Brain microvascular endothelial cell (primary cell): Measurements from ENCODE around the gene WNT7A.

Experiments used
- DNase-seq: peaks from one replicate; pipeline ENCODE4 v3.0.0-alpha.2; 2020
- H3K27ac ChIP-seq: fragments of 250-450 bp; sonication (Bioruptor Pico); 2 replicates; pipeline ENCODE4 v1.5.1; 2020; ENCODE audit warnings: mild to moderate bottlenecking, moderate library complexity
- H3K27me3 ChIP-seq: fragments of 250-450 bp; sonication (Bioruptor Pico); replicated peaks from 2 replicates; pipeline ENCODE4 v1.5.1; 2020; ENCODE audit warnings: mild to moderate bottlenecking
- H3K36me3 ChIP-seq: fragments of 250-450 bp; sonication (Bioruptor Pico); replicated peaks from 2 replicates; pipeline ENCODE4 v1.5.1; 2020; ENCODE audit warnings: mild to moderate bottlenecking
- H3K4me3 ChIP-seq: 2 replicates; pipeline ENCODE4 v1.5.1; 2011; ENCODE audit warnings: low read depth, mild to moderate bottlenecking, control low read depth, low read length, moderate library complexity
- in situ Hi-C: cut with HindIII; loops from 2 replicates; pipeline ENCODE4 v1.10.0; 2017; ENCODE audit warnings: low sequenced_read_pairs, low pct_ligation_motif_present
- TF ChIP-seq, protein P1 (sequence below): IDR thresholded peaks from 2 replicates; pipeline ENCODE4 v1.5.1; 2011; ENCODE audit warnings: low read depth, mild to moderate bottlenecking, moderate library complexity, low read length, control low read depth, inconsistent platforms; ENCODE audit errors: missing control alignments

WNT7A gene

DNA sequence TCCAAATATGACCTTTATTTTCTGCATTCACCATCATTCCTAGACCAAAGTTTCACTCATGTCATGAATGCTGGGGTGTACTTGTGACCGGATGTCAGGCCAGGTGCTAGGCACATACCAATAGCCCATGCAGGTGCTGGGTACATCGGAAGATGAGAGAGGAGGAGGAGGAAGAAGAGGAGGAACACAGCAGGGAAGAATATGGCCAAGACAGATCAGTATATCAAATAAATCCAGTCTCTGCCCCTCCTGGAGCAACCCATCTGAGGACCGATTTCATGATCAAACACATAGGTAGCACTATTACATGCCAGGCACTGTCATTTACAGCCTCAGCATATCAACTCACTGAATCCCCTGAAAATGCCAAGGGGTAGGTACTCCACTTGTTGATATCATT, 3.0 kb upstream of the WNT7A start:
- TF ChIP-seq, protein P1, sequence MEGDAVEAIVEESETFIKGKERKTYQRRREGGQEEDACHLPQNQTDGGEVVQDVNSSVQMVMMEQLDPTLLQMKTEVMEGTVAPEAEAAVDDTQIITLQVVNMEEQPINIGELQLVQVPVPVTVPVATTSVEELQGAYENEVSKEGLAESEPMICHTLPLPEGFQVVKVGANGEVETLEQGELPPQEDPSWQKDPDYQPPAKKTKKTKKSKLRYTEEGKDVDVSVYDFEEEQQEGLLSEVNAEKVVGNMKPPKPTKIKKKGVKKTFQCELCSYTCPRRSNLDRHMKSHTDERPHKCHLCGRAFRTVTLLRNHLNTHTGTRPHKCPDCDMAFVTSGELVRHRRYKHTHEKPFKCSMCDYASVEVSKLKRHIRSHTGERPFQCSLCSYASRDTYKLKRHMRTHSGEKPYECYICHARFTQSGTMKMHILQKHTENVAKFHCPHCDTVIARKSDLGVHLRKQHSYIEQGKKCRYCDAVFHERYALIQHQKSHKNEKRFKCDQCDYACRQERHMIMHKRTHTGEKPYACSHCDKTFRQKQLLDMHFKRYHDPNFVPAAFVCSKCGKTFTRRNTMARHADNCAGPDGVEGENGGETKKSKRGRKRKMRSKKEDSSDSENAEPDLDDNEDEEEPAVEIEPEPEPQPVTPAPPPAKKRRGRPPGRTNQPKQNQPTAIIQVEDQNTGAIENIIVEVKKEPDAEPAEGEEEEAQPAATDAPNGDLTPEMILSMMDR: no peak
- Histone ChIP-seq H3K36me3 (no peaks in the 10 kb centered on the region), H3K4me3 (no peak overlapping the region), H3K27ac (no peak overlapping the region), H3K27me3 (peaks cover 34% of the 10 kb centered on the region)
- in situ Hi-C loops: no loop called here
- no peak for DNase-seq

DNA sequence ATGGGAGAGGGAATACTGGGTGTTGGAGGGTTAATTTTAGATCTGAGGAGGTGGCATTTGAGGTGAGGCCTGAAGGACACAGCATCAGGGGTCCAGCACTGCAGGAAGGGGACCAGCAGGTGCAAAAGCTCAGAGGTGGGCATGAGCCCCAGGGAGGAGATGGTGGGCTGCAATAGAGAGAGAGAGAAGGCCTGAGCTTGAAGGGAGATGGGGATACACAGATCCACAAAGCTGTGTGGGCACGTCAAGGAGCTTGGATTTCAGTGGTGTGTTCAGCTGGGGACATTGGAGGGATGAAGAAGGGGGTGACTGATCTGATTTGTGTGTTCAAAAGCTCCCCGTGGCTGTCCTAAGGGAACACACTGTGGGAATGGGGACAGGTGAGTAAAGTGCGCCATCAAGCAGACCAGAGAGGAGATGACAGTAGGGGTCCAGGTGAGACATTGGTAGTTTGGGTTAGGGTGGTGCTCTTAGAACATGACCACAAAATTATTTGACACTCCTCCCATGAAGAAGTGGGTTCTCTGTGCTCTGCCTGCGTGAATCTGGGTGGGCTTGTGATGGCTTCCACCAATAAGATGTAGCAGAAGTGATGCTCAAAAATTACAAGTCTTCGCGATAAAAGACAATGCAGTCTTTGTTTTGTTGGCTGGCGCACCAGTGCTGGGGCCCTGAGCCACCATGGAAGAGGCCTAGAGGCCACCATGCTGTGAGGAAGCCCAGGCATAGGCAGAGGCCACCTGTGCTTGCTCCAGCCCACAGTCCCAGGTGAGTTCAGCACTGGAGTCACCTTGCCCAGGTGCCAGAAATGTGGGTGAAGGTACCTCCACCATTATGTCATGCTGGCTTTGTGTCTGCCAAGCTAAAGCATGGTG, 1.9 kb upstream of the WNT7A start:
- in situ Hi-C loops: no loop called here
- Histone ChIP-seq H3K27me3 (peaks cover 45% of the 10 kb centered on the region), H3K27ac (no peak overlapping the region), H3K4me3 (no peak overlapping the region), H3K36me3 (no peaks in the 10 kb centered on the region)
- TF ChIP-seq, protein P1: no peak
- no peak for DNase-seq

DNA sequence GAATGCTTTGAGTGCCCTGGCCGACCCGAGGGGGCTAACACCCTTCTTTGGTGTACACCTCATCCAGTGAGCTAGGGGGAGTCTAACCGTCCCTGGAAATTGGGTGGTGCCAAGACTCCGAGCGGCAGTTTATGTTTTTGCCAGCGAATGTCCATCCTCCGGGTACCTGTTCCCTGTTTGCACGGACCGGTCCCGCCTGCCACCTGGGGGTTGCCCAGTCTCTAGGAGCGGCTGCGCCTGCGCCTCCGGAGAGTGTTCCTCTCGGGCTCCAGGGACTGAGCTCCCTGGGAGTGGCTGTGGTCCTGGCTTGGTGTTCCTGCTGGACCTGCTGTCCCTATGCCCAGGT, 913 bp upstream of the WNT7A start:
- DNase-seq: no peak
- Histone ChIP-seq H3K27me3 (peaks cover 47% of the 10 kb centered on the region), H3K36me3 (no peaks in the 10 kb centered on the region), H3K4me3 (no peak overlapping the region), H3K27ac (no peak overlapping the region)
- in situ Hi-C loops: no loop called here
- TF ChIP-seq, protein P1: no peak

DNA sequence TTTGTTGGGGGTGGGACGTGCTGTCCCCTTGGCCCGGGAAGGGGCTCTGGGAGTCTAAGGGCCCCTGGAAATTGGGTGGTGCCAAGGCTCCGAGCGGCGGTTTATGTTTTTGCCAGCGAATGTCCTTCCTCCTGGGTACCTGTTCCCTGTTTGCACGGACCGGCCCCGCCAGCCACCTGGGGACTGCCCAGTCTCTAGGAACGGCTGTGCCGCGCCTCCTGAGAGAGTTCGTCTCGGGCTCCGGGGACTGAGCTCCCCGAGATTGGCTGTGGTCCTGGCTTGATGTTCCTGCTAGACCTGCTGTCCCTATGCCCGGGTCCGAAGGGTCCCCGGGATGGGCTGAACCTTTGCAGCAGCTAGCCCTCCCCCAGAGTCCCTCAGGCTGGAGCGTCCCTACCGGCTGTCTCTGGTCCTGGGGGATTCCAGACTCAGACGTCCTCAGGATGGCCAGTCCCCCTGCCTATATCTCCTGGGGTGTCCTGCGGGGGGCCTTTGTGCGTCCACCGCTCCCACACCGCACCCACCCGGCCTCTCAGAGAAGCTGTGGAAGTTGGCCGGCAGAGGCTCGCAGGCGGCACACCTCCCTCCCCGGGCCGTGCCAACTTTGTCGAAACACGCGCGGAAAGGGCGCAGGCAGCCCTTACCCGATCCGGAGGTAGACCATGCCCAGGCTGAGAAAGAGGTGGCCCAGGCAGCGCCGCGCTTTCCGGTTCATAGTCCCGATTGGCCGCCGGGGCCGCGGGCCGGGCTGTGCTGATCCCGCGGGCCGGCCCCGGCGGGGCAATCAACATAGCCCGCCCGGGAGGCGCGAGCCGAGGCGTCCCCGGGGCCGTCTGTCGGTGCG, 547 bp downstream of the WNT7A start:
- H3K27me3 ChIP-seq: peaks cover 47% of the 10 kb centered on the region

DNA sequence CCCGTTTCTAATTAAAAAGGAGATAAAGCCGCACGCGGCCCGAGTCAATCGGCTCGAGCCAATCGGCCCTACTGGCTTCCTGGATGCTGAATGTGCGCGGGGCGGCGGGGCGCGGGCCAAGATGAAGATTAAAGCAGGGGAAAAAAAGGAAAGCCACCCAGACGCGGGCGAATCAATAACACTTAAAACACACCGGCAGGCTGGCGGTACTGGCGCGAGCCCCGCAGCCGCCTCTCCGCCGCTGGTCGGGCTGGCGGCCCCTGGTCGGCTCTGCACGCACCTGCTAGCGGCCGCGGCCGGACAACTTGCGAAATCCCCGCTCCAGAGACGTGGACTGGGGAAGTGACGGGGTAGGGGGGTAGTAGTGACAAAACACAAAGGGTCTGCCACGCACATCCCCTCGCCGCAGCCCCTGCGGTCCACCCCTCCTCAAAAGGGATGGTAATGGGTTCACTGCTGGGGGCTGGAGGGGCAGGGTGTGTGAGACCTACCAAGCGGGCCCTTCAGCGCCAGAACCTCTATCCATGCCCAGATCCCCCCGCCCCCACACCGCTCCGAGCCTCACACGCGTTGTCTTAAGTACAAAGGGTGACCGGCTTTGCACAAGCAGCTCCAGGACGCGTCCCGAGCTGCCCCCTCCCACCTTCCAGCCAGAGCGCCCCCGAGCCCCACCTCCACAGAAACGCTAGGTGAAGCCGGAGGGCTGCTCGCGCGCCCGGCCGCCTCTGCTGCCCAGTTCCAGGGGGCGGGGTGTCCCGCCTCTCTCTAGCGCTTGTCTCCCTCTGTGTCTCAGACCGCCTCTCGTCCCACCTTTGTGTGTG, 1.4 kb downstream of the WNT7A start:
- Histone ChIP-seq H3K27ac (no peak overlapping the region), H3K27me3 (peaks cover 47% of the 10 kb centered on the region), H3K4me3 (no peak overlapping the region), H3K36me3 (no peaks in the 10 kb centered on the region)
- TF ChIP-seq, protein P1: no peak
- no peak for DNase-seq
- in situ Hi-C loops: no loop called here

More for the DNA sequence above, 547 bp downstream of the WNT7A start:
- no peak for DNase-seq
- TF ChIP-seq, protein P1: no peak
- in situ Hi-C loops: no loop called here
- Histone ChIP-seq H3K36me3 (no peaks in the 10 kb centered on the region), H3K27ac (no peak overlapping the region), H3K4me3 (no peak overlapping the region)
